Mesothelial cell of epicardium (in vitro differentiated cells): ENCODE measurements around the gene RAD18. TPM values are rescaled to one million over a fixed set of nuclear protein-coding genes. Genes with fewer than 3 reads are reported as not detected.
A peak's percentile ranks its signal among the peaks of the same experiment; 100 is the strongest.

Experiments
- DNase-seq, 2 experiments: peaks; one replicate each; pipeline ENCODE4 v3.0.0; 2021; ENCODE audit warnings: low spot score in 2 of 2; ENCODE audit not compliant: unreplicated experiment in 2 of 2
- H3K27ac Mint-ChIP-seq: 2 replicates; pipeline ENCODE4 v1.8.0; 2021; ENCODE audit warnings: mixed read lengths
- H3K27me3 Mint-ChIP-seq: 2 replicates; pipeline ENCODE4 v1.8.0; 2021; ENCODE audit warnings: low read depth, mixed read lengths
- H3K36me3 Mint-ChIP-seq: 2 replicates; pipeline ENCODE4 v1.8.0; 2021; ENCODE audit warnings: mixed read lengths
- H3K4me1 Mint-ChIP-seq: 2 replicates; pipeline ENCODE4 v1.8.0; 2021; ENCODE audit warnings: mixed read lengths
- H3K4me3 Mint-ChIP-seq: 2 replicates; pipeline ENCODE4 v1.8.0; 2021; ENCODE audit warnings: mild to moderate bottlenecking, moderate library complexity, mixed read lengths
- H3K9me3 Mint-ChIP-seq: 2 replicates; pipeline ENCODE4 v1.8.0; 2021; ENCODE audit warnings: mixed read lengths
- CTCF ChIP-seq: fragments of 200-600 bp; sonication (generic); IDR thresholded peaks from one replicate; pipeline ENCODE4 v1.5.0; 2021; ENCODE audit warnings: antibody characterized with exemption; ENCODE audit not compliant: unreplicated experiment
- total RNA-seq: library from RNA; stranded (reverse); gene quantifications from 3 replicates; pipeline ENCODE4 v1.2.1, GENCODE V29; 2021

Gene RAD18
- total RNA-seq, 1 donor from 2014 or later, result 23.2 TPM

DNA sequence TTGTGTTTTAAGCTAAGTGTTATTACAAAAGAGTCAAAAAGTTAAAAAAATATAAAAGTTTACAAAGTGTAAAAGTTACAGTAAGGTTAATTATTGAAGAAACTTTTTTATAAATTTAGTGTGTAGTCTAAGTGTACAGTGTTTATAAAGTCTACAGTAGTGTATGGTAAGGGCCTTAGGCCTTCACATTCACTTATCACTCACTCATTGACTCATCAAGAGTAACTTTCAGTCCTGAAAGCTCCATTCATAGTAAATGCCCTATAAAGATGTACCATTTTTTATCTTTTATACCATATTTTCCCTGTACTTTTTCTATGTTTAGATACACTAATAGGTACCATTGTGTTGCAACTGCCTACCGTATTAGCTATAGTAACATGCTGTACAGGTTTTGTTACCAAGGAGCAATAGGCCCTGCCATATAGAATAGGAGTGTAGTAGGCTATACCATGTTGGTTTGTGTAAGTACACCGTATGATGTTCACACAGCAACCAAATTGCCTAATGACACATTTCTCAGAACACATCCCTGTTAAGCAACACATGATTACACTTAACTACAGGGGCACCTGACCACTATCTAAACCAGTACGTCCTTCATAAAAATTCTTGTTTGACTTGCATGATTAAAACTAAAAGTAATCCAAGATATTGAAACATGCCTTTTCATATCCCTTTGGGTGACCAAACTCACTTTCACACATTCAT is 17.2 kb downstream of the RAD18 start:
- Mint-ChIP-seq H3K9me3 (peaks cover 29% of the 10 kb centered on the region), H3K27me3 (no peaks in the 10 kb centered on the region), H3K4me1 (peaks cover 26% of the 10 kb centered on the region), H3K27ac (no peak overlapping the region), H3K4me3 (no peak overlapping the region), H3K36me3 (peaks cover 42% of the 10 kb centered on the region)
- DNase-seq, result no peak
- no peak for TF ChIP-seq CTCF

- Mint-ChIP-seq H3K27me3 (no peaks in the 10 kb centered on the region), H3K9me3 (peaks cover 23% of the 10 kb centered on the region), H3K27ac (no peak overlapping the region), H3K36me3 (peaks cover 46% of the 10 kb centered on the region), H3K4me3 (no peak overlapping the region), H3K4me1 (peaks cover 24% of the 10 kb centered on the region)
- TF ChIP-seq CTCF, result no peak
- no peak for DNase-seq
These were observed 20.4 kb downstream of the RAD18 start for GRCh38 chr3:8942746-8943488.

GRCh38 chr3:8942115-8942514 is 21.2 kb downstream of the RAD18 start:
- no peak overlapping the region for H3K4me3 Mint-ChIP-seq
- peaks cover 46% of the 10 kb centered on the region for H3K36me3 Mint-ChIP-seq
- no peaks in the 10 kb centered on the region for H3K27me3 Mint-ChIP-seq
- DNase-seq, result no peak
- peaks cover 27% of the 10 kb centered on the region for H3K4me1 Mint-ChIP-seq
- TF ChIP-seq CTCF, result no peak
- peaks cover 23% of the 10 kb centered on the region for H3K9me3 Mint-ChIP-seq
- no peak overlapping the region for H3K27ac Mint-ChIP-seq

GRCh38 chr3:8938021-8938420 is 25.3 kb downstream of the RAD18 start:
- peak; percentile 52 for TF ChIP-seq CTCF
- Mint-ChIP-seq H3K4me3 (no peak overlapping the region), H3K27me3 (no peaks in the 10 kb centered on the region), H3K4me1 (peaks cover 30% of the 10 kb centered on the region), H3K36me3 (peaks cover 34% of the 10 kb centered on the region), H3K27ac (no peak overlapping the region), H3K9me3 (peaks cover 9% of the 10 kb centered on the region)
- DNase-seq, result no peak

GRCh38 chr3:8937064-8938020 is 25.9 kb downstream of the RAD18 start:
- H3K4me1 Mint-ChIP-seq, result peaks cover 30% of the 10 kb centered on the region
- H3K27ac Mint-ChIP-seq, result peak overlapping the region; percentile 79
- H3K4me3 Mint-ChIP-seq, result no peak overlapping the region
- no peak for TF ChIP-seq CTCF
- no peak for DNase-seq
- H3K9me3 Mint-ChIP-seq, result peaks cover 3% of the 10 kb centered on the region
- H3K36me3 Mint-ChIP-seq, result peaks cover 28% of the 10 kb centered on the region
- no peaks in the 10 kb centered on the region for H3K27me3 Mint-ChIP-seq
